PC-3 (cell line): ENCODE measurements around the gene PSME1. TPM values are rescaled to one million over a fixed set of nuclear protein-coding genes. Genes with fewer than 3 reads are reported as not detected.

Experiments used
- ATAC-seq: fragments of 200-7000 bp; cut with Tn5 transposase; 2 replicates; pipeline ENCODE4 v1.9.1; 2020; ENCODE audit warnings: mild to moderate bottlenecking, moderate library complexity
- BruUV-seq: library from RNA; stranded (reverse); fragments of 400-500 nt; replicated peaks from 2 replicates; lab custom pipeline; 2021; lab: Mats Ljungman, UMichigan
- CTCF ChIA-PET: fragments of 300-600 bp; sonication (Branson Sonifier 250); formaldehyde crosslinking; loops from one replicate; lab custom pipeline; 2022; ENCODE audit warnings: antibody characterized with exemption; lab: Charles Lee
- POLR2A ChIA-PET: fragments of 300-600 bp; sonication (Branson Sonifier 250); formaldehyde crosslinking; loops from one replicate; lab custom pipeline; 2022; ENCODE audit warnings: antibody characterized with exemption; ENCODE audit not compliant: unreplicated experiment; lab: Charles Lee
- DNase-seq: peaks from one replicate; pipeline ENCODE4 v3.0.0-alpha.2; 2015
- H2AFZ ChIP-seq: fragments of 300-600 bp; sonication (generic); 2 replicates; pipeline ENCODE4 v1.6.0; 2016; ENCODE audit warnings: antibody characterized with exemption, low read length
- H3F3A ChIP-seq: fragments of 300-600 bp; sonication (generic); one replicate; pipeline ENCODE4 v1.6.0; 2017; ENCODE audit warnings: antibody characterized with exemption, low read length, control low read depth, mild to moderate bottlenecking; ENCODE audit not compliant: unreplicated experiment
- H3K27ac ChIP-seq: fragments of 300-600 bp; sonication (generic); 2 replicates; pipeline ENCODE4 v1.5.1; 2016; ENCODE audit warnings: mild to moderate bottlenecking, low read length
- H3K27me3 ChIP-seq: fragments of 300-600 bp; sonication (generic); 2 replicates; pipeline ENCODE4 v1.6.1; 2016; ENCODE audit warnings: low read length, mixed read lengths
- H3K36me3 ChIP-seq: fragments of 300-600 bp; sonication (generic); 2 replicates; pipeline ENCODE4 v1.6.1; 2016; ENCODE audit warnings: low read depth, mixed run types, low read length, mixed read lengths
- H3K4me1 ChIP-seq: fragments of 300-600 bp; sonication (generic); 2 replicates; pipeline ENCODE4 v1.5.1; 2016; ENCODE audit warnings: low read length; ENCODE audit not compliant: insufficient read depth
- H3K4me2 ChIP-seq: fragments of 300-600 bp; sonication (generic); 2 replicates; pipeline ENCODE4 v1.6.0; 2016; ENCODE audit warnings: low read length
- H3K4me3 ChIP-seq: fragments of 300-600 bp; sonication (generic); 2 replicates; pipeline ENCODE4 v1.5.1; 2016; ENCODE audit warnings: mild to moderate bottlenecking, low read length, mixed read lengths
- H3K79me2 ChIP-seq: fragments of 300-600 bp; sonication (generic); 2 replicates; pipeline ENCODE4 v1.6.1; 2017; ENCODE audit warnings: low read length, mixed read lengths
- H3K9ac ChIP-seq: fragments of 300-600 bp; sonication (generic); 2 replicates; pipeline ENCODE4 v1.6.0; 2016; ENCODE audit warnings: mild to moderate bottlenecking, low read length
- H3K9me2 ChIP-seq: fragments of 300-600 bp; sonication (generic); replicated peaks from 2 replicates; pipeline ENCODE4 v1.6.1; 2016; ENCODE audit warnings: mixed run types, low read length, mixed read lengths
- H3K9me3 ChIP-seq: fragments of 300-600 bp; sonication (generic); 2 replicates; pipeline ENCODE4 v1.6.1; 2016; ENCODE audit warnings: low read length, mixed read lengths
- H4K20me1 ChIP-seq: fragments of 300-600 bp; sonication (generic); 2 replicates; pipeline ENCODE4 v1.6.1; 2016; ENCODE audit warnings: low read length, mixed read lengths
- EZH2 ChIP-seq: fragments of 300-600 bp; sonication (generic); IDR thresholded peaks from one replicate; pipeline ENCODE4 v1.6.1; 2017; ENCODE audit warnings: antibody characterized with exemption, mild to moderate bottlenecking, low read length; ENCODE audit not compliant: unreplicated experiment
- EZH2phosphoT487 ChIP-seq: fragments of 300-600 bp; sonication (generic); IDR thresholded peaks from 2 replicates; pipeline ENCODE4 v1.6.1; 2018; ENCODE audit warnings: mild to moderate bottlenecking, antibody characterized with exemption, low read length, borderline replicate concordance
- intact Hi-C: fragments of 100-400 bp; cut with micrococcal nuclease; formaldehyde crosslinking; loops from 2 replicates; pipeline ENCODE4 v1.9.0; 2023
- total RNA-seq: library from RNA; depleted of rRNA; stranded (reverse); fragments of >200 nt; gene quantifications from 2 replicates; pipeline ENCODE4 v1.2.3, GENCODE V29; 2014
- TF ChIP-seq, protein P1 (sequence below): fragments of 300-600 bp; sonication (generic); conservative IDR thresholded peaks from 2 replicates; pipeline ENCODE4 v1.5.1; 2017; ENCODE audit warnings: antibody characterized with exemption, low read depth, mild to moderate bottlenecking, low read length

The PSME1 gene
- total RNA-seq, 1 experiment from 2014 or later = 163 TPM

DNA sequence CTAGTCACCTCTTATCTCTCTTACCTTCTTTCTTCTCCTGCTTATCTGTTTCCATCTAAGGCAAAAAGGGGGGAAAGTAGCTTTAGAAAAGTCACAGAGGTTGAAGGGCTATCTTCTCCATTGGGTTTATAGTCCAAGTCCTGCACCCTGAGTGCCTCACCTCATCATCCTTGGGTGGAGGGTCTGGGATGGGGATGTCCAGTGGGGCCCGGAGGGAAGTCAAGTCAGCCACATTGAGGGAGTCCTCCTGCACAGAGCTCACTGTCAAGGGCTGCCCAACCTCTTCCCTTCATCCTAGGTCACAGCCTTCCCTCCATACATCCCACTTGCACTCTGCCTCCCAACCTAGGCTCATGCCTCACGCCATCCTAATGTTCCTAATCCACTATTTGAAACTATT, 9.2 kb downstream of the PSME1 start:
- Histone ChIP-seq H3F3A (no peaks in the 10 kb centered on the region), H3K4me1 (peaks cover 21% of the 10 kb centered on the region), H2AFZ (no peak overlapping the region), H3K4me2 (peak overlapping the region; percentile 90), H3K79me2 (peaks cover 57% of the 10 kb centered on the region), H4K20me1 (no peaks in the 10 kb centered on the region), H3K27me3 (no peaks in the 10 kb centered on the region), H3K9ac (peak overlapping the region; percentile 84; the same call in 1 of the 2 replicates), H3K9me3 (no peaks in the 10 kb centered on the region), H3K4me3 (peak overlapping the region; percentile 86), H3K9me2 (no peaks in the 10 kb centered on the region), H3K27ac (no peak overlapping the region), H3K36me3 (peaks cover 11% of the 10 kb centered on the region; the same call in 1 of the 2 replicates)
- DNase-seq (no peak), ATAC-seq (no peak)
- TF ChIP-seq, protein P1, sequence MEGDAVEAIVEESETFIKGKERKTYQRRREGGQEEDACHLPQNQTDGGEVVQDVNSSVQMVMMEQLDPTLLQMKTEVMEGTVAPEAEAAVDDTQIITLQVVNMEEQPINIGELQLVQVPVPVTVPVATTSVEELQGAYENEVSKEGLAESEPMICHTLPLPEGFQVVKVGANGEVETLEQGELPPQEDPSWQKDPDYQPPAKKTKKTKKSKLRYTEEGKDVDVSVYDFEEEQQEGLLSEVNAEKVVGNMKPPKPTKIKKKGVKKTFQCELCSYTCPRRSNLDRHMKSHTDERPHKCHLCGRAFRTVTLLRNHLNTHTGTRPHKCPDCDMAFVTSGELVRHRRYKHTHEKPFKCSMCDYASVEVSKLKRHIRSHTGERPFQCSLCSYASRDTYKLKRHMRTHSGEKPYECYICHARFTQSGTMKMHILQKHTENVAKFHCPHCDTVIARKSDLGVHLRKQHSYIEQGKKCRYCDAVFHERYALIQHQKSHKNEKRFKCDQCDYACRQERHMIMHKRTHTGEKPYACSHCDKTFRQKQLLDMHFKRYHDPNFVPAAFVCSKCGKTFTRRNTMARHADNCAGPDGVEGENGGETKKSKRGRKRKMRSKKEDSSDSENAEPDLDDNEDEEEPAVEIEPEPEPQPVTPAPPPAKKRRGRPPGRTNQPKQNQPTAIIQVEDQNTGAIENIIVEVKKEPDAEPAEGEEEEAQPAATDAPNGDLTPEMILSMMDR = no peak
- TF ChIP-seq EZH2phosphoT487 (no peak), EZH2 (no peak)
- ChIA-PET POLR2A (no interaction called here), CTCF (no interaction called here)
- no TSS peak for BruUV-seq
- intact Hi-C loops = no loop called here

DNA sequence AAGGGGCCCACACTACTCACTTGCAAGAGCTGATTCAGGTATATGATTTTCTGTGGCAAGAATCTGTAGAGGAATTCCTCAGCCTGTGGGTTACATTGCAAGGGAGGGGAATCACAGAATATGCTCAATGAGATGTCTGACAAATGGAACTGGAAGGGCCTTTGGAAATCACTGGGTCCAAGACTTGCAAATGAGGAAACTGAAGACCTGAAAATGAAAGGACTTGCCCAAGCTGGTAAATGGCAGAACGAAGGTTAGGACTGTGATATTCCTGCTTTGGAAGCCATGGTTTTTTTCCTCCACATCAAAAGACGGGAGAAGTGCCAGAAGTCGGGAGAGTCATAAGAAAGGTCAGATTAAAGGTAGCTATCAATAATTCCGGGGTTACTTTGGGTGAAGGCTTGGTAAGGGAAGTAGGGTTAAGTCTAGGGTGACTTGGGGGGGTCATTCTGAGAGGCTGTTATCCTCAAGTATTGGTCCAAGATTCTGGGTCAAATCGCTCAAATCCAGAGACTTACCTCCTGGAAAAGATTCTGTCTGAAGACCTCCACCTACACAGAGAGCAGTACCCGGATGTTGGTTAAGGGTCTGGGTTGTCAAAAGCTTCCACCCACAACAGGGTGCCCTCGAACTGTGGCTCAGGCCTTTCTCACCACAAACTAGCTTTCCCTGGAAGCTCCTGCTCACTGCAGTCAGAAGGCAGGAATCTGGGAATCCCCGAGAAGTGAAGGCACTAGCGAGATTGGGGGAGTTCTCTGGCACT, 9.9 kb downstream of the PSME1 start:
- peak overlapping the region; percentile 90 for H3K4me2 ChIP-seq
- peaks cover 51% of the 10 kb centered on the region for H3K79me2 ChIP-seq
- ATAC-seq (no peak), DNase-seq (no peak)
- ChIA-PET POLR2A (interaction anchor here (0.6 to 1.9 kb wide), 2 partner anchors 31 to 87 kb away, joined by 5 to 17 read pairs; partner anchors contain the start of genes DCAF11 and NRL), CTCF (no interaction called here)
- no peaks in the 10 kb centered on the region for H4K20me1 ChIP-seq
- H3K27me3 ChIP-seq = no peaks in the 10 kb centered on the region
- H3K27ac ChIP-seq = peak overlapping the region; percentile 40
- H3K9me3 ChIP-seq = no peaks in the 10 kb centered on the region
- TF ChIP-seq EZH2 (no peak), EZH2phosphoT487 (no peak)
- TF ChIP-seq, protein P1 = no peak
- H3K9ac ChIP-seq = peak overlapping the region; percentile 84
- intact Hi-C loops = no loop called here
- peaks cover 21% of the 10 kb centered on the region for H3K4me1 ChIP-seq
- H3F3A ChIP-seq = no peaks in the 10 kb centered on the region
- H2AFZ ChIP-seq = peak overlapping the region; percentile 78
- H3K36me3 ChIP-seq = peaks cover 14% of the 10 kb centered on the region; the same call in 1 of the 2 replicates
- BruUV-seq = TSS peak; percentile 53
- H3K9me2 ChIP-seq = no peaks in the 10 kb centered on the region
- H3K4me3 ChIP-seq = peak overlapping the region; percentile 86
